HCT116 (cell line): ENCODE results near the gene TMEM82. TPM values are rescaled to one million over a fixed set of nuclear protein-coding genes. Genes with fewer than 3 reads are reported as not detected.
A peak's percentile ranks its signal among the peaks of the same experiment; 100 is the strongest.

Source experiments
- ATAC-seq: fragments of 200-7000 bp; cut with Tn5 transposase; 2 replicates; pipeline ENCODE4 v1.9.1; 2020; ENCODE audit warnings: mild to moderate bottlenecking, moderate library complexity
- BruUV-seq: library from RNA; stranded (reverse); fragments of 400-500 nt; replicated peaks from 2 replicates; lab custom pipeline; 2021; lab: Mats Ljungman, UMichigan
- CTCF ChIA-PET: fragments of 300-600 bp; sonication (Branson Sonifier 250); formaldehyde crosslinking; loops from one replicate; lab custom pipeline; 2021; ENCODE audit warnings: antibody characterized with exemption; lab: Charles Lee
- POLR2A ChIA-PET: fragments of 300-600, 350-600 bp; sonication (Branson Sonifier 250); formaldehyde crosslinking; loops from one replicate; lab custom pipeline; 2021; ENCODE audit warnings: antibody characterized with exemption; lab: Charles Lee
- RAD21 ChIA-PET, 2 experiments: fragments of 300-600 bp; sonication (Branson Sonifier 250); formaldehyde crosslinking; loops; one replicate each; lab custom pipeline; 2023; ENCODE audit warnings: low total read pairs in 2 of 2; ENCODE audit not compliant: uncharacterized antibody in 2 of 2, unreplicated experiment in 2 of 2, low non-redundant PET in 1 of 2; lab: Charles Lee
- DNase-seq: peaks from one replicate; pipeline ENCODE4 v3.0.0-alpha.2; 2010; ENCODE audit warnings: low read depth, low spot score
- H2AFZ ChIP-seq: fragments of 200-600 bp; shearing (Covaris generic), sonication (generic); 2 replicates; pipeline ENCODE4 v1.6.1; 2017; ENCODE audit warnings: low read depth, mixed run types, mixed read lengths, antibody characterized with exemption, low read length; ENCODE audit not compliant: poor library complexity, severe bottlenecking
- H3K27ac ChIP-seq: 2 replicates; pipeline ENCODE4 v1.5.1; 2012; ENCODE audit warnings: low read depth, low read length
- H3K27me3 ChIP-seq: fragments of 200-600 bp; sonication (generic); 2 replicates; pipeline ENCODE4 v1.6.1; 2016; ENCODE audit warnings: mixed run types, low read length, mixed read lengths; ENCODE audit not compliant: insufficient read depth
- H3K36me3 ChIP-seq, 2 experiments: fragments of 200-500 bp in 1 of 2; fragments of 200-600 bp in 1 of 2; sonication (Bioruptor generic) in 1 of 2; sonication (generic) in 1 of 2; 2 replicates each; pipeline versions ENCODE4 v1.5.1 to v1.6.1; 2014 to 2016; ENCODE audit warnings: low read length in 2 of 2, inconsistent platforms in 1 of 2, mixed read lengths in 1 of 2, mixed run types in 1 of 2; ENCODE audit not compliant: insufficient read depth in 2 of 2, control insufficient read depth in 1 of 2
- H3K4me1 ChIP-seq, 2 experiments: fragments of 200-600 bp in 1 of 2; sonication (generic) in 1 of 2; 2 replicates each; pipeline versions ENCODE4 v1.5.1 to v1.6.1; 2012 to 2017; ENCODE audit warnings: low read length in 2 of 2, inconsistent platforms in 1 of 2, mild to moderate bottlenecking in 1 of 2, mixed read lengths in 1 of 2, mixed run types in 1 of 2, moderate library complexity in 1 of 2; ENCODE audit not compliant: insufficient read depth in 2 of 2, control insufficient read depth in 1 of 2
- H3K4me2 ChIP-seq: fragments of 200-600 bp; sonication (generic); 2 replicates; pipeline ENCODE4 v1.6.1; 2017; ENCODE audit warnings: mixed run types, low read length, mixed read lengths
- H3K4me3 ChIP-seq, 2 experiments: fragments of 200-600 bp in 1 of 2; sonication (generic) in 1 of 2; replicated peaks in 1 of 2; 2 replicates each; pipeline ENCODE4 v1.5.1; 2011 to 2016; ENCODE audit warnings: low read length in 2 of 2, control low read depth in 1 of 2, low read depth in 1 of 2, mild to moderate bottlenecking in 1 of 2, mixed read lengths in 1 of 2, mixed run types in 1 of 2
- H3K79me2 ChIP-seq: fragments of 200-600 bp; sonication (generic); 2 replicates; pipeline ENCODE4 v1.6.1; 2017; ENCODE audit warnings: mild to moderate bottlenecking, mixed run types, low read length, moderate library complexity, mixed read lengths; ENCODE audit not compliant: insufficient read depth
- H3K9ac ChIP-seq: fragments of 200-600 bp; sonication (generic); 2 replicates; pipeline ENCODE4 v1.6.1; 2016; ENCODE audit warnings: low read length, mixed read lengths
- H3K9me2 ChIP-seq: fragments of 200-600 bp; sonication (generic), shearing (Covaris generic); 2 replicates; pipeline ENCODE4 v1.6.1; 2017; ENCODE audit warnings: mixed run types, mild to moderate bottlenecking, moderate library complexity; ENCODE audit not compliant: insufficient read depth
- H3K9me3 ChIP-seq, 2 experiments: fragments of 200-500 bp in 1 of 2; fragments of 200-600 bp in 1 of 2; sonication (Bioruptor generic) in 1 of 2; sonication (generic) in 1 of 2; 2 replicates each; pipeline ENCODE4 v1.6.1; 2014 to 2017; ENCODE audit warnings: low read length in 2 of 2, mixed read lengths in 2 of 2, inconsistent platforms in 1 of 2, low read depth in 1 of 2, mild to moderate bottlenecking in 1 of 2, mixed run types in 1 of 2, moderate library complexity in 1 of 2; ENCODE audit not compliant: control insufficient read depth in 1 of 2, insufficient read depth in 1 of 2
- H4K20me1 ChIP-seq: fragments of 200-600 bp; sonication (generic), shearing (Covaris generic); 2 replicates; pipeline ENCODE4 v1.6.1; 2017; ENCODE audit warnings: mixed run types, mild to moderate bottlenecking, moderate library complexity; ENCODE audit not compliant: insufficient read depth
- CBX3 ChIP-seq: IDR thresholded peaks from 2 replicates; pipeline ENCODE4 v1.6.1; 2012; ENCODE audit warnings: low read depth
- EGR1 ChIP-seq: IDR thresholded peaks from 2 replicates; pipeline ENCODE4 v1.6.1; 2012; ENCODE audit warnings: low read depth
- EZH2 ChIP-seq: fragments of 200-600 bp; sonication (generic); IDR thresholded peaks from 2 replicates; pipeline ENCODE4 v1.6.1; 2017; ENCODE audit warnings: antibody characterized with exemption, mixed run types
- EZH2phosphoT487 ChIP-seq: fragments of 200-600 bp; IDR thresholded peaks from 2 replicates; pipeline ENCODE4 v1.6.1; 2018; ENCODE audit warnings: antibody characterized with exemption, borderline replicate concordance
- FOSL1 ChIP-seq: IDR thresholded peaks from 2 replicates; pipeline ENCODE4 v1.6.1; 2012; ENCODE audit warnings: low read depth
- JUND ChIP-seq: IDR thresholded peaks from 2 replicates; pipeline ENCODE4 v1.6.1; 2012
- POLR2A ChIP-seq: IDR thresholded peaks from 2 replicates; pipeline ENCODE4 v1.7.0; 2011; ENCODE audit warnings: borderline replicate concordance; ENCODE audit not compliant: insufficient read depth, insufficient read length; ENCODE audit errors: extremely low read depth
- POLR2AphosphoS5 ChIP-seq: IDR thresholded peaks from 2 replicates; pipeline ENCODE4 v1.6.1; 2011; ENCODE audit warnings: mild to moderate bottlenecking, low read depth, low read length, moderate library complexity
- RAD21 ChIP-seq: IDR thresholded peaks from 2 replicates; pipeline ENCODE4 v1.6.1; 2012; ENCODE audit warnings: low read depth, mild to moderate bottlenecking
- SIN3A ChIP-seq: IDR thresholded peaks from 2 replicates; pipeline ENCODE4 v1.6.1; 2012; ENCODE audit warnings: low read depth
- SP1 ChIP-seq: IDR thresholded peaks from 2 replicates; pipeline ENCODE4 v1.6.1; 2012; ENCODE audit warnings: low read depth
- TCF7L2 ChIP-seq: IDR thresholded peaks from 2 replicates; pipeline ENCODE4 v1.7.0; 2011; ENCODE audit warnings: borderline replicate concordance, inconsistent platforms; ENCODE audit not compliant: insufficient read depth, insufficient read length; ENCODE audit errors: extremely low read depth
- YY1 ChIP-seq: IDR thresholded peaks from 2 replicates; pipeline ENCODE4 v1.6.1; 2011; ENCODE audit warnings: low read length, low read depth, moderate library complexity, mild to moderate bottlenecking; ENCODE audit not compliant: insufficient replicate concordance; ENCODE audit errors: extremely low read depth
- ZFX ChIP-seq: fragments of 450-650 bp; IDR thresholded peaks from 2 replicates; pipeline ENCODE4 v1.6.1; 2017
- intact Hi-C: fragments of 100-400 bp; cut with micrococcal nuclease; formaldehyde crosslinking; loops from 2 replicates; pipeline ENCODE4 v1.10.0; 2022
- total RNA-seq: library from RNA; stranded (reverse); gene quantifications from one replicate; pipeline ENCODE4 v1.2.1, GENCODE V29; 2021; ENCODE audit not compliant: unreplicated experiment
- TF ChIP-seq, protein P1 (sequence below): IDR thresholded peaks from 2 replicates; pipeline ENCODE4 v1.6.1; 2012
- TF ChIP-seq, protein P2 (sequence below): IDR thresholded peaks from 2 replicates; pipeline ENCODE4 v1.6.1; 2012
- TF ChIP-seq, protein P3 (sequence below): IDR thresholded peaks from 2 replicates; pipeline ENCODE4 v1.6.1; 2011; ENCODE audit warnings: mild to moderate bottlenecking, low read length, moderate library complexity; ENCODE audit not compliant: insufficient replicate concordance; ENCODE audit errors: extremely low read depth
- TF ChIP-seq, protein P4 (sequence below): IDR thresholded peaks from 2 replicates; pipeline ENCODE4 v1.6.1; 2012; ENCODE audit warnings: low read depth

TMEM82 gene
- total RNA-seq, 1 experiment from 2014 or later = not detected

DNA sequence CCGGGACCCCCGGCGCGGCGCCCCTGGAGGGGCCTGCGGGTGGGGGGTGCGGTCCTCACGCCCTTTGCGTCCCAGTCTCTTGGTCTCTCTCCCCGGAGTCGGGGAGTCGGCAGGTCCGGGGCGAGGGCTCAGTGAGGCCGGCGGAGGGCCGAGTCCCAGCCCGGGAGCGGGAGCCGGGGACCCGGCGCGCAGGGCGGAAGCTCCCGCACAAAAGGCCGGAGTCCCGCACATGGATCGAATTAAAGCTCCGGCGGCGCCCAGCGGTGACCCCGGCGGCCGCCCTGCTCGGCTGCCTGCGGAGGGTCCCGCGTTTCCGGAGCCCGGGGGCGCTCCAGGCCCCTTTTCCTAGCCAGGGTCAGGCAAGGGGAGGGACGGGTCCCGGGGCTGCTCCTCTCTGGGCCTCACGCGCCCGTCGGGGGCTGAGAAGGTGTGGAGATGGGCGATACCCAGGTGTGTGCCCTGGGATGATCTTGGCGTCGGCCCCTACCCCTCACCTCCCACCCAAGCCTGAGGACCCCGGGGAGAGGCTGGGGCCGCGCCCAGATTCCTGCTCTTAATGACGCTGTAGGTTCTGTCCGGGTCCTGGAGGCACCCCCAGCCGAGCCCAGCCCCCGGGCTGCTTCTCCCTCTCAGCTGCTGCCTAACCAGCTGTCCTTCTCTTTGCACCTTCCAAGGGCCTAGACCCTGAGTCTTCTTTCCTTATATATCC, 16.8 kb downstream of the TMEM82 start (continued):
- TF ChIP-seq EZH2phosphoT487 (no peak), EGR1 (no peak), POLR2AphosphoS5 (no peak), SP1 (no peak), RAD21 (no peak)

DNA sequence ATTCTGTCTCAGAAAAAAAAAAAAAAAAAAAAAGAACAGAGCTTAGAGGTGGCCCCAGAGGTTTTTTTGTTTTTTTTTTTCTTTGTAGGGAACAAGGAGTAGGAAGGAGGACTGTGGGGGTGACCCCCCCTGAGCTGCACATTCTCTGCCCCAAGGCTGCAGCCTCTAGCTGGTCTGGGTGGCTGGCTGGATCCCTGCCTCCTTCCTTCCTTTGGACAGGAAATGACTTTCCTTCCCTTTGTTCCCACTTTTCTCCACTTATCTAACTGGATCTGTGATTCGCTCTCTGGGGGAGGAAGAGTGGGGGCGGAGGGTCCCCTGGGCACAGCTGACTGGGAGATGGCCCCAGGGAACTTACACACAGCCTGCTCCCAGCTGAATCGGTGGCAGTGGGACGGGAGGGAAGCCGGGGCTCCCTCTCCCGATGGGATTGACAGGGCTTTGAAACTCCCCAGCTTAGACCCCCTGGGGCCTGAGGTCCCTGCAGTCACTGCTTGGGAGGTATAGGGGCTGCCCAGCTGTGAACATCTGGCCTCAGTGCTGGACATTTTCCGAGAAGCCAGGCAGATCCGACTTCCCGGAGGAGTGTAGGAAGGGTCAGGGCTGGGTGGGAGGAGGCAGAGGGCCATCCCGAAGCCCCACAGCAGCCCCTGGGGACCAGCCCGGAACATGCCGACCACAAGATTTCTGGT, 18.4 kb downstream of the TMEM82 start:
- Histone ChIP-seq H3K27ac (no peak overlapping the region), H3K9me3 (no peaks in the 10 kb centered on the region), H3K9me2 (no peaks in the 10 kb centered on the region), H4K20me1 (no peaks in the 10 kb centered on the region), H2AFZ (no peak overlapping the region), H3K4me2 (peak overlapping the region; percentile 31), H3K36me3 (no peaks in the 10 kb centered on the region), H3K27me3 (no peaks in the 10 kb centered on the region), H3K9ac (no peak overlapping the region), H3K4me1 (peaks cover 8 to 39% of the 10 kb centered on the region in 2 experiments; a peak in 3 of 4 replicates), H3K79me2 (no peaks in the 10 kb centered on the region), H3K4me3 (no peak overlapping the region)
- no TSS peak for BruUV-seq
- POLR2A ChIA-PET = interaction anchor here (0.5 to 1.1 kb wide), 3 partner anchors 17 to 192 kb away, joined by 3 to 5 read pairs (median 4); no protein-coding TSS in a partner anchor
- CTCF ChIA-PET = interaction anchor here (1.0 kb wide), 1 partner anchor 31 kb away, joined by 3 read pairs; no protein-coding TSS in a partner anchor
- RAD21 ChIA-PET = no interaction called here
- ATAC-seq = no peak
- intact Hi-C loops = no loop called here
- no peak for DNase-seq
- no peak for TF ChIP-seq EGR1
- TF ChIP-seq EZH2 = no peak
- no peak for TF ChIP-seq EZH2phosphoT487
- TF ChIP-seq SIN3A = no peak
- no peak for TF ChIP-seq RAD21
- TF ChIP-seq FOSL1 = no peak
- TF ChIP-seq, protein P1, sequence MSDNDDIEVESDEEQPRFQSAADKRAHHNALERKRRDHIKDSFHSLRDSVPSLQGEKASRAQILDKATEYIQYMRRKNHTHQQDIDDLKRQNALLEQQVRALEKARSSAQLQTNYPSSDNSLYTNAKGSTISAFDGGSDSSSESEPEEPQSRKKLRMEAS = no peak
- TF ChIP-seq, protein P2, sequence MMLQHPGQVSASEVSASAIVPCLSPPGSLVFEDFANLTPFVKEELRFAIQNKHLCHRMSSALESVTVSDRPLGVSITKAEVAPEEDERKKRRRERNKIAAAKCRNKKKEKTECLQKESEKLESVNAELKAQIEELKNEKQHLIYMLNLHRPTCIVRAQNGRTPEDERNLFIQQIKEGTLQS = no peak
- no peak for TF ChIP-seq POLR2A
- no peak for TF ChIP-seq TCF7L2
- TF ChIP-seq ZFX = no peak
- no peak for TF ChIP-seq CBX3
- TF ChIP-seq JUND = no peak
- no peak for TF ChIP-seq SP1
- TF ChIP-seq, protein P3, sequence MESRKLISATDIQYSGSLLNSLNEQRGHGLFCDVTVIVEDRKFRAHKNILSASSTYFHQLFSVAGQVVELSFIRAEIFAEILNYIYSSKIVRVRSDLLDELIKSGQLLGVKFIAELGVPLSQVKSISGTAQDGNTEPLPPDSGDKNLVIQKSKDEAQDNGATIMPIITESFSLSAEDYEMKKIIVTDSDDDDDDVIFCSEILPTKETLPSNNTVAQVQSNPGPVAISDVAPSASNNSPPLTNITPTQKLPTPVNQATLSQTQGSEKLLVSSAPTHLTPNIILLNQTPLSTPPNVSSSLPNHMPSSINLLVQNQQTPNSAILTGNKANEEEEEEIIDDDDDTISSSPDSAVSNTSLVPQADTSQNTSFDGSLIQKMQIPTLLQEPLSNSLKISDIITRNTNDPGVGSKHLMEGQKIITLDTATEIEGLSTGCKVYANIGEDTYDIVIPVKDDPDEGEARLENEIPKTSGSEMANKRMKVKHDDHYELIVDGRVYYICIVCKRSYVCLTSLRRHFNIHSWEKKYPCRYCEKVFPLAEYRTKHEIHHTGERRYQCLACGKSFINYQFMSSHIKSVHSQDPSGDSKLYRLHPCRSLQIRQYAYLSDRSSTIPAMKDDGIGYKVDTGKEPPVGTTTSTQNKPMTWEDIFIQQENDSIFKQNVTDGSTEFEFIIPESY = no peak
- no peak for TF ChIP-seq POLR2AphosphoS5
- no peak for TF ChIP-seq YY1
- TF ChIP-seq, protein P4, sequence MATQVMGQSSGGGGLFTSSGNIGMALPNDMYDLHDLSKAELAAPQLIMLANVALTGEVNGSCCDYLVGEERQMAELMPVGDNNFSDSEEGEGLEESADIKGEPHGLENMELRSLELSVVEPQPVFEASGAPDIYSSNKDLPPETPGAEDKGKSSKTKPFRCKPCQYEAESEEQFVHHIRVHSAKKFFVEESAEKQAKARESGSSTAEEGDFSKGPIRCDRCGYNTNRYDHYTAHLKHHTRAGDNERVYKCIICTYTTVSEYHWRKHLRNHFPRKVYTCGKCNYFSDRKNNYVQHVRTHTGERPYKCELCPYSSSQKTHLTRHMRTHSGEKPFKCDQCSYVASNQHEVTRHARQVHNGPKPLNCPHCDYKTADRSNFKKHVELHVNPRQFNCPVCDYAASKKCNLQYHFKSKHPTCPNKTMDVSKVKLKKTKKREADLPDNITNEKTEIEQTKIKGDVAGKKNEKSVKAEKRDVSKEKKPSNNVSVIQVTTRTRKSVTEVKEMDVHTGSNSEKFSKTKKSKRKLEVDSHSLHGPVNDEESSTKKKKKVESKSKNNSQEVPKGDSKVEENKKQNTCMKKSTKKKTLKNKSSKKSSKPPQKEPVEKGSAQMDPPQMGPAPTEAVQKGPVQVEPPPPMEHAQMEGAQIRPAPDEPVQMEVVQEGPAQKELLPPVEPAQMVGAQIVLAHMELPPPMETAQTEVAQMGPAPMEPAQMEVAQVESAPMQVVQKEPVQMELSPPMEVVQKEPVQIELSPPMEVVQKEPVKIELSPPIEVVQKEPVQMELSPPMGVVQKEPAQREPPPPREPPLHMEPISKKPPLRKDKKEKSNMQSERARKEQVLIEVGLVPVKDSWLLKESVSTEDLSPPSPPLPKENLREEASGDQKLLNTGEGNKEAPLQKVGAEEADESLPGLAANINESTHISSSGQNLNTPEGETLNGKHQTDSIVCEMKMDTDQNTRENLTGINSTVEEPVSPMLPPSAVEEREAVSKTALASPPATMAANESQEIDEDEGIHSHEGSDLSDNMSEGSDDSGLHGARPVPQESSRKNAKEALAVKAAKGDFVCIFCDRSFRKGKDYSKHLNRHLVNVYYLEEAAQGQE = no peak
